Dermis blood vessel endothelial cell (primary cell): ENCODE measurements around the gene STK39. TPM values are rescaled to one million over a fixed set of nuclear protein-coding genes. Genes with fewer than 3 reads are reported as not detected.

Experiments
- total RNA-seq: library from RNA; depleted of rRNA; stranded (reverse); fragments of >200 nt; gene quantifications from 2 replicates; pipeline ENCODE4 v1.2.3, GENCODE V29; 2014

STK39 gene
- total RNA-seq, 1 donor from 2014 or later, result 2.7 TPM

Other genes starting within 250 kb of the STK39 start
- gene CERS6, start 208.7 kb upstream of the STK39 start, total RNA-seq, result 25.7 and 39.1 TPM in 2 replicates